GM23338 (cell line): ENCODE measurements around the gene OSBPL7. TPM values are rescaled to one million over a fixed set of nuclear protein-coding genes. Genes with fewer than 3 reads are reported as not detected.

Experiments
- ATAC-seq: fragments of 200-7000 bp; cut with Tn5 transposase; 3 replicates; pipeline ENCODE4 v1.9.1; 2020
- DNase-seq: peaks from one replicate; pipeline ENCODE4 v3.0.0-alpha.2; 2015; ENCODE audit warnings: low spot score
- H2AFZ ChIP-seq: fragments of 200-600 bp; sonication (generic); 2 replicates; pipeline ENCODE4 v1.8.0; 2016; ENCODE audit warnings: antibody characterized with exemption, mild to moderate bottlenecking, moderate library complexity
- H3F3A ChIP-seq: fragments of 200-600 bp; sonication (generic); replicated peaks from 2 replicates; pipeline ENCODE4 v1.8.0; 2017; ENCODE audit warnings: antibody characterized with exemption, mixed run types, low read depth
- H3K27ac ChIP-seq: fragments of 200-600 bp; sonication (generic); 2 replicates; pipeline ENCODE4 v1.6.1; 2016; ENCODE audit warnings: low read depth
- H3K27me3 ChIP-seq: fragments of 200-600 bp; sonication (generic); 2 replicates; pipeline ENCODE4 v1.8.0; 2016; ENCODE audit warnings: mild to moderate bottlenecking, mixed run types, moderate library complexity; ENCODE audit not compliant: insufficient read depth
- H3K36me3 ChIP-seq: fragments of 200-600 bp; sonication (generic); 2 replicates; pipeline ENCODE4 v1.8.0; 2016; ENCODE audit warnings: mild to moderate bottlenecking; ENCODE audit not compliant: insufficient read depth
- H3K4me1 ChIP-seq: fragments of 200-600 bp; sonication (generic); 2 replicates; pipeline ENCODE4 v1.8.0; 2016; ENCODE audit warnings: mild to moderate bottlenecking, moderate library complexity; ENCODE audit not compliant: insufficient read depth
- H3K4me2 ChIP-seq: fragments of 200-600 bp; sonication (generic); 2 replicates; pipeline ENCODE4 v1.7.1; 2017; ENCODE audit warnings: mixed run types
- H3K4me3 ChIP-seq: fragments of 200-600 bp; sonication (generic); 2 replicates; pipeline ENCODE4 v1.6.1; 2016; ENCODE audit warnings: mixed run types
- H3K79me2 ChIP-seq: fragments of 200-600 bp; sonication (generic); replicated peaks from 2 replicates; pipeline ENCODE4 v1.8.0; 2017; ENCODE audit warnings: mild to moderate bottlenecking; ENCODE audit not compliant: insufficient read depth
- H3K9me2 ChIP-seq: fragments of 200-600 bp; sonication (generic); 2 replicates; pipeline ENCODE4 v1.8.0; 2017; ENCODE audit not compliant: insufficient read depth
- H4K20me1 ChIP-seq: fragments of 200-600 bp; sonication (generic); replicated peaks from 2 replicates; pipeline ENCODE4 v1.8.0; 2017; ENCODE audit warnings: mild to moderate bottlenecking; ENCODE audit not compliant: insufficient read depth
- H3K27ac Mint-ChIP-seq: 2 replicates; pipeline ENCODE4 v1.8.0; 2020; ENCODE audit warnings: inconsistent platforms, mild to moderate bottlenecking, moderate library complexity, mixed read lengths
- H3K27me3 Mint-ChIP-seq: 3 replicates; pipeline ENCODE4 v1.8.0; 2022; ENCODE audit warnings: low read depth, mild to moderate bottlenecking, moderate library complexity, mixed read lengths, inconsistent platforms; ENCODE audit not compliant: insufficient read depth, poor library complexity
- H3K36me3 Mint-ChIP-seq: 3 replicates; pipeline ENCODE4 v1.8.0; 2021; ENCODE audit warnings: low read depth, mild to moderate bottlenecking, inconsistent platforms, moderate library complexity, mixed read lengths
- H3K4me1 Mint-ChIP-seq: 3 replicates; pipeline ENCODE4 v1.8.0; 2020; ENCODE audit warnings: mild to moderate bottlenecking, inconsistent platforms, mixed read lengths
- H3K4me3 Mint-ChIP-seq: 3 replicates; pipeline ENCODE4 v1.8.0; 2021; ENCODE audit warnings: moderate library complexity, mild to moderate bottlenecking, inconsistent platforms, mixed read lengths
- H3K9me3 Mint-ChIP-seq: 3 replicates; pipeline ENCODE4 v1.8.0; 2020; ENCODE audit warnings: moderate library complexity, mild to moderate bottlenecking, inconsistent platforms, mixed read lengths
- CREB1 ChIP-seq: fragments of 250-450 bp; sonication (Bioruptor Pico); IDR thresholded peaks from 2 replicates; pipeline ENCODE4 v1.5.0; 2020; ENCODE audit warnings: low read depth, mild to moderate bottlenecking, moderate library complexity
- CTCF ChIP-seq, 2 experiments: fragments of 200-600 bp in 1 of 2; sonication (generic) in 1 of 2; conservative IDR thresholded peaks; 2 replicates each; pipeline versions ENCODE4 v1.5.1 to v1.6.1; 2016 to 2017; ENCODE audit warnings: antibody characterized with exemption in 2 of 2, low read depth in 2 of 2, mild to moderate bottlenecking in 2 of 2, moderate library complexity in 1 of 2
- ETS1 ChIP-seq: IDR thresholded peaks from 2 replicates; pipeline ENCODE4 v1.6.1; 2016; ENCODE audit warnings: antibody characterized with exemption
- EZH2 ChIP-seq: fragments of 200-600 bp; sonication (generic); IDR thresholded peaks from one replicate; pipeline ENCODE4 v1.8.0; 2017; ENCODE audit warnings: antibody characterized with exemption, mild to moderate bottlenecking, low read depth; ENCODE audit not compliant: unreplicated experiment
- EZH2phosphoT487 ChIP-seq: fragments of 200-600 bp; sonication (generic); IDR thresholded peaks from one replicate; pipeline ENCODE4 v1.8.1; 2018; ENCODE audit warnings: antibody characterized with exemption; ENCODE audit not compliant: unreplicated experiment
- JUNB ChIP-seq: IDR thresholded peaks from one replicate; pipeline ENCODE4 v1.6.1; 2016; ENCODE audit warnings: antibody characterized with exemption; ENCODE audit not compliant: unreplicated experiment
- NANOG ChIP-seq: IDR thresholded peaks from 2 replicates; pipeline ENCODE4 v1.6.1; 2016; ENCODE audit warnings: antibody characterized with exemption, borderline replicate concordance
- POLR2AphosphoS5 ChIP-seq: IDR thresholded peaks from 2 replicates; pipeline ENCODE4 v1.6.1; 2016; ENCODE audit warnings: antibody characterized with exemption, low read depth
- REST ChIP-seq: IDR thresholded peaks from one replicate; pipeline ENCODE4 v1.6.1; 2018; ENCODE audit warnings: antibody characterized with exemption; ENCODE audit not compliant: unreplicated experiment
- STAT1 ChIP-seq: IDR thresholded peaks from one replicate; pipeline ENCODE4 v1.6.1; 2016; ENCODE audit warnings: antibody characterized with exemption; ENCODE audit not compliant: unreplicated experiment
- ZNF114 ChIP-seq: fragments of 250-450 bp; sonication (Bioruptor Pico); IDR thresholded peaks from 2 replicates; pipeline ENCODE4 v1.5.0; 2020; ENCODE audit warnings: mild to moderate bottlenecking, moderate library complexity
- ZNF331 ChIP-seq: fragments of 250-450 bp; sonication (Bioruptor Pico); IDR thresholded peaks from 2 replicates; pipeline ENCODE4 v1.5.0; 2020; ENCODE audit warnings: low read depth, mild to moderate bottlenecking, moderate library complexity
- ZNF462 ChIP-seq: fragments of 250-450 bp; sonication (Bioruptor Pico); IDR thresholded peaks from 2 replicates; pipeline ENCODE4 v1.5.0; 2020; ENCODE audit warnings: mild to moderate bottlenecking, moderate library complexity
- polyA plus RNA-seq: library from polyadenylated mRNA; unstranded; fragments of >200 nt; fragmentation: Nextera tagmentation; extraction: Ambion mirVana; gene quantifications from 2 replicates; pipeline ENCODE4 v1.2.1, GENCODE V29; 2016
- total RNA-seq: library from RNA; depleted of rRNA; stranded (reverse); fragments of >200 nt; shearing (Covaris generic); gene quantifications from 2 replicates; pipeline ENCODE4 v1.2.3, GENCODE V29; 2014

Gene OSBPL7
- total and polyA plus RNA-seq, 2 experiments from 2014 or later, result 3.4 to 8.1 TPM

GRCh38 chr17:47822785-47823184, 1.2 kb upstream of the OSBPL7 start:
- no peak overlapping the region for H3K27ac Mint-ChIP-seq
- Histone ChIP-seq H3K36me3 (peaks cover 7% of the 10 kb centered on the region; the same call in 1 of the 2 replicates), H2AFZ (no peak overlapping the region), H3K9me2 (no peaks in the 10 kb centered on the region), H3K4me1 (peaks cover 14% of the 10 kb centered on the region; the same call in 1 of the 2 replicates), H3F3A (no peaks in the 10 kb centered on the region), H3K79me2 (no peaks in the 10 kb centered on the region), H3K4me3 (no peak overlapping the region), H3K4me2 (no peak overlapping the region), H3K27ac (no peak overlapping the region), H3K27me3 (no peaks in the 10 kb centered on the region), H4K20me1 (no peaks in the 10 kb centered on the region)
- no peak overlapping the region for H3K4me3 Mint-ChIP-seq
- no peaks in the 10 kb centered on the region for H3K9me3 Mint-ChIP-seq
- H3K27me3 Mint-ChIP-seq, result peaks cover 8% of the 10 kb centered on the region
- peaks cover 34% of the 10 kb centered on the region for H3K36me3 Mint-ChIP-seq
- ATAC-seq (no peak), DNase-seq (no peak)
- H3K4me1 Mint-ChIP-seq, result peaks cover 16% of the 10 kb centered on the region
- TF ChIP-seq ZNF462 (CRISPR knock-in tag) (no peak), CREB1 (CRISPR knock-in tag) (no peak), ETS1 (no peak), STAT1 (no peak), POLR2AphosphoS5 (no peak), EZH2 (no peak), CTCF (conservative IDR thresholded peaks at IDR 0.05; ENCODE audit: low read depth in 2 of 2) (no peak), ZNF331 (no peak), REST (no peak), ZNF114 (CRISPR knock-in tag) (no peak), NANOG (no peak), JUNB (no peak), EZH2phosphoT487 (no peak)
